GM21723 (cell line): ENCODE data around the gene VSIG10L2.

Source experiments
- ATAC-seq: cut with Tn5 transposase; IDR thresholded peaks from one replicate; pipeline ENCODE4 v1.9.1; 2021; ENCODE audit warnings: mild to moderate bottlenecking, moderate library complexity; ENCODE audit not compliant: unreplicated experiment

Gene VSIG10L2

DNA sequence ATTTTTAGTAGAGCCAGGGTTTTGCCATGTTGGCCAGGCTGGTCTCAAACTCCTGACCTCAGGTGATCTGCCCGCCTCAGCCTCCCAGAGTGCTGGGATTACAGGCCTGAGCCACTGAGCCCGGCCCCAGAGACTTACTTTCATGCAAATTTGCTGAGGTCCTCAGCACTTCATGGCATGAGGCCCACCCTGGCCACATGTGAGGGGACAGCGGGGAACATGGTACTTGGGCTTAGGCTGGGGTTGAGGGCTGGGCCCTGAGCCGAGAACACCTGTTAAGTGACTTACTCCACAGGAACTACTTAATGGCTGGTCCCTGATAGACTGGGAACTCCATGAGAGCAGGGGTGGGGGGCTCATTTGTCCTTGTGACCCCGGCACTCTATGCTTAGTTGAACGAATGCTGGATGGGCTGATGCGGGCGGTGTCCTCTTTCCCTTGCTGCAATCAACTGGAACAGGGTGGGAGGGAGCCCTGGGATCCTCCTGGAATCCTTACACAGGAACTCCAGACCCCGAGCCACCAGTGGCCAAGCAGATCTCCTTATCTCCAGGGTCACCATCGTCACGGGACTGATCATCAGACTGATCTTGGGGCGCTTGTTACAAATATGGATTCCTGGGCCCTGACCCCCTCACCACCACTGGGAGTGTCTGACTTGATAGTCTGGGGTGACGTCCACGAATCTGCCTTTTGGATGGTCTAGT lies 1.0 kb downstream of the VSIG10L2 start:
- ATAC-seq = no peak

DNA sequence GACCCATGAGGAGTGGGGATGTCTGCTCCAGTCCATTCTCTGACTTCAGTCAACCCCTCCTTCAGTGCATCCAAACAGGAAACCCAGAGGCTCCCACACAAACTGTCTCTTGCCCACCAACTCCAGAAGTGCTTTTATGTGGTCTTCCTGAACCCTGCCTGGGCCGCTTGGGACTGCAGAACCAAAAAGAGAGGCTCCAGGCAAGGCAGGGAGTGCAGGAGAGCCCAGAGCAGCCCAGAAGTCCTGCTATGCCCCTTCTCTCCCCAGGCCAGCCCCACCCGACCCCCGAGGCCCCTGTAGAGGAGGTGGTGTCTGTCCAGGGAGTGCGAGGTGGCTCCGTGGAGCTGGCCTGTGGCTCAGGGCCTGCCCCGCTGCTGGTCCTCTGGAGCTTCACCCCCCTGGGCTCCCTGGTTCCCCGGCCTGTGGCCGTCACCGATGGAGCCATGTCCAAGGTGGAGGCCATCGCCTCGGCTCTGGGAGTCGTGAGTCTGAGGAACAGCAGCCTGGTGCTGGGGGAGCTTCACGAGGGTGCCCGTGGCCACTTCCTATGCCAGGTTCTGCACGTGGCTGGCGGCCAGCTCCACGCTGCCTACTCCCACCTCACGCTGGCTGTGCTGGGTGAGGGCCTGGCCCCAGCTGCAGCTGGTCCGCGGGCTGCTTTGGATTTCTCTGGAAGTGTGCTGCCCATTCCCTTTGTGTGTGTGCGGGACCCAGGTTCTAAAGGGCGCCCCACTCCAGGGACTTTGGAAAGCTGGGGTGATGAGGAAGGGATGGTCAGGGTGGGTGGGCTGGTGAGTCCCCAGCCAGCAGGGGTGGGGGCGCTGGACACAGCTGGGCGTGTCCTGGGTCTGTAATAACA lies 1.8 kb downstream of the VSIG10L2 start:
- ATAC-seq = no peak

DNA sequence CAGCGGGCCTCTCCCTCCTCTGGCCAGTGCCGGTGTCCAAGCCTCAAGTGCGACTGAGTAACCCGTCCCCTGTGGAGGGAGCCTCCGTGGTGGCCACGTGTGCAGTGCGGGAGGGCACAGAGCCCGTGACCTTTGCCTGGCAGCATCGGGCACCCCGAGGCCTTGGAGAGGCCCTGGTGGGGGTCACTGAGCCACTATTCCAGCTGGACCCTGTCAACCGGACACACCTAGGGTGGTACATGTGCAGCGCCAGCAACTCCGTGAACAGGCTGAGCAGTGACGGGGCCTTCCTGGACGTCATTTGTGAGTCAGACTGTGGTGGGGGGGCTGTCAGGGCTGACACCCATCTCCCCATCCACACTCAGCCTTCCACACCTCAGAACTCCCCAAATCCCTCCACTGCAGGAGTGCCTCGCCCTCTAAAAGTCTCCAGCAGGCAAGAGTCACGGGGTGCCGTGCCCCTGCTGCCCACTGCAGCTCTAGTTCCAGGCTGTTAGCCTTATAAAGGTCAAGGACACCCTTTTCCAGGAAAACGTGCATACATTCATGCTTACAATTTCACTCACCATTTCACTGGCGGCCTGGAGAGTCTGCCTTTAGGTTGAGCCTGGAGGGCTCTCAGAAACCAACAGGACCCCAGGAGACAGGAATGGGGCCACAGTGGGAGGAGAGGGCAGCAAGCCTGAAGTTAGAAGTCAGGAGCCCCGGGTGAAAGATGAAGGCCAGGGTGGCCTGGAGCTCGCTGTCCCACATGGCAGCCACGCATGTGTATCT lies 2.6 kb downstream of the VSIG10L2 start:
- no peak for ATAC-seq

DNA sequence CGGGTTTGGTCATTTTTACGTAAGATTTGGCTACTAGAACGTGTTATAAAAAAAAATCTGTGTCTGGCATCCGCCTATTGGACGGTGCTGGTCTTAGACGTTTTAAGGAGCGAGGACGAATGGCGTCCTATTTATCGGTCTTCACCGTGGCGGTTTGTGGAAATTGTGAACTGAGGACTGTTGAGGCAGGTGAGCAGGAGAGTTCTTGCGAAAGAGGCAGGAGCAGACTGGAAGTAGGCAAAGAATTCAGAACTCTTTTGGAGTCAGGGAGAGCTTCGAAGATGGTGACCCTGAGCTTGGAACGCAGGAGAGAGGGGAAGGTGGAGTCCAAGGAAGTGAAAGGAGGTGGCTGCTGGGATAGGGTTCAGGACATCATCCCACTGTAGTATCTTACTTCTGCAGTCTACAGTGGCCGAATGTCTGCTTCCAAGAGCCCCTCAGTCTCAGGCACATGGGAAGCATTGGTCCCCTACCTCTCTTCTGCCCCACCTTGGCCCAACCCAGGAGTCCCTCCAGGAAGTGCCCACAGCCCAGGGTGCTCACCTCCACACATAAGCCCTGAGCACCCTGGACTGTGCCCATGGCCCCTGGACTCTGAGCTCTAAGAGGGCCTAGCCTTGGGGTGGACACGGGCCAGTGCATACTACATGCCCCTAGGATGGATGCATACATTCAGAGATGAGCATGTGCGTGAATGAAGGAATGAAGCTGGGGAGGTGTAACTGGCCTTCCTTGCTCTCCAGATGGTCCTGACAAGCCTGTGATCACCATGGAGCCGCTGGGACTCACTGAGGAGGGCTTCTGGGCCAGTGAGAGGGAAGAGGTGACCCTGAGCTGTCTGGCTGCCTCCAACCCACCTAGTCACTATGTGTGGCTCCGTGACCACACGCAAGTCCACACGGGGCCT lies 3.7 kb downstream of the VSIG10L2 start:
- ATAC-seq = no peak

DNA sequence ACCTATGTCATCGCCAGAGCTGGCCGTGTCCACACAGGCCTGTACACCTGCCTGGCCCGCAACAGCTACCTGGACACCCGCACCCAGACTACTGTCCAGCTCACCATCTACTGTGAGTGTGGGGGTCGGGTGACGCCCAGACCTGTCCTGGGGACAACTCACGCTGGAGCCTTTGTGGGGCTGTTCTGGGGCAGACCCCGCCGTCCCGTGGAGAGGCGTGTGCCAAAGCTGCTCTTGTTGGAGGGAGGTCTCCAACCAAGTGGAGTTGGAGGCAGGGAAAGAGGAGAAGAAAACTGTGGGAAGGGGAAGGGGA lies 4.3 kb downstream of the VSIG10L2 start:
- no peak for ATAC-seq

DNA sequence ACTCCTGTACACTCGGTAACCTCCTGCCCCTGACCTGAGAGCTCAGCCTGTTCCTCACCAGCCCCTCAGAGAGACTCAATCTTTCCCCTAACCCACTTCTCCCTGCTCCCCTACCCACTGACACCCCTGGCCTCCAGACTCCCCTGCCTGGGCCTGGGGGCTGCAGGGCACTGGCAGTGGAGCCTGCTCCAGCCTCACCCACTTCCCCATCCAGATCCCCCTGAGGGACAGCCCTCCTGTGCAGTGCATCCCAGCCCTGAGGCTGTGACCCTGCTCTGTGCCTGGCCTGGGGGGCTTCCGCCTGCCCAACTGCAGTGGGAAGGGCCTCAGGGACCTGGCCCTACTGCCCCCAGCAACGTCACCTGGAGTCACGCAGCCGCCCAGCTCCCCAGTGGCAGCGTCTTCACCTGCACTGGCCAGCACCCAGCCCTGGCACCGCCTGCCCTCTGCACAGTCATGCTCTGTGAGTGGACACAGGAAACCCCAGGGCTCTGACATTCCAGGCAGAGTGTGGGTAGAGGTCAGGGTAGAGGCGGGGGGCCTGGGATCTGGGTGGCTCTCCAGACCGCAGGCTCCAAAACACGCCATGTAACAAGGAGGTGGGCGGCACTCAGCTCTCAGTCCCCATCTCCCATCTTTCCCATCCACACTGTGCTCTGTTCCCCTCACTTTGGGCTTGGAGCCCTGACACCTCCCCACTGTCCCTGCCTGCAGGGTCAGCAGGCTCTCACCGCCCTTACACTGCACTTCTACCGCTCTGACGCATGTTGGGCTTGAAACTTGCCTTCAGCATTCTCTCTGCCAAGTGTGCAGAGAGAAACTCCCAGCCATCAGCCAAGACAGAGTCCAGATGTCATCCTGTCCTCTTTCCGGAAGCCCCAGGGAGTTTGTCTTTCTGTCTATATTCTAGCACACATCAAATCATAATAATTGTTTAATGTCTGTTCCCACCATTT lies 5.1 kb downstream of the VSIG10L2 start:
- no peak for ATAC-seq

DNA sequence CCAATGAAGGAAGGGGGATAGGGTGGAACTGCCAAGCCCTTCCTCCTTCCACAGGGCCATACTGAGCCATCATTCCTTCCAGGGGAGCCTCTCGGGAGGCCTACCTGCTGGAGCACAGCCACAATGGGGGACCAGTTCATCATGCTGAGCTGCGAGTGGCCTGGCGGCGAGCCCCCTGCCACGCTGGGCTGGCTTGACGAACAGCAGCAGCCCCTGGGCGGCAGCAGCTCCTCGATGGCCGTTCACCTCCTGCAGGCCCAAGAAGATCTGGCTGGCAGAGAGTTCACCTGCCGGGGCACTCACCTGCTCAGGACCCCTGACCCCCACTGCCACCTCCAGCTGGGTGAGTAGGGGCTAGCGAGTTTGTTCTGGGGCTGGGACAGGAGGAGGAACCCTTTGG lies 5.9 kb downstream of the VSIG10L2 start:
- ATAC-seq = no peak

DNA sequence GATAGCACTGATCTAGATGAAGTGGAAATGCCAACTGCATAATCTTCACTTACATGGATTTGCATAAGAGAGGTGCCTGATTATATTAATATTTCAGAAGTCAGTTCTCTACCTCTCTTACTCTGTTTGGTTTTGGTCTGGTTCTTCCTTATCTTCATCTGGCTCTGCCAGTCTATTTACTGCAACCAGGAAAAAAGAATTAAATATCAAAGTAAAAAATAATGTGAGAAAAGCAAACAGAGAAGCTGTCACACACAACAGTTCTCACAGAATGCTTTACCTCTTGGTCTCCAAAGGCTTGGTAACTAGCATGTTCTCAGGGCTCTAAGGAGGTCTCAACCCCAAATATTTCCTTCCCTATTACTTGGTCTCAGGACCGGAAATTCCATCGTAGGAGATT lies 6.7 kb downstream of the VSIG10L2 start:
- ATAC-seq = no peak

DNA sequence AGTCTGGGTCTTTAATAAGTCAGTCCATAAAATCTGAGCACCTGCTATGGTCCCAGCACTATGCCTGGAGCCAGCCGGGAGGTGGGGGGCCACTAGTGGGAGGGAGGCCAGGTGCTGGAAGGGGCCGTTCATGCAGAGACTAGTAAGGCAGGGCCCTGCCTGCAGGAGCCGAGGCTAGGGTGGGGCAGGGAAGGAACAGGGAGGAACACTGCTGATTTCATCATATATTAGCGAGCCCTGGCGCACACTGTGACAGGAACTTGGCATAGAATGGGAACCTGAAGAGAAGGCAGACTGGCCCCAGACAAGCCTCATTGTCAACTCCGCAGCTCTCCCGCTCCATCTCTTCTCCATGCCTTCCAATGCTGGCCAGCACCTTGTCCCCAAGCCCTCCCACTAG lies 7.1 kb downstream of the VSIG10L2 start:
- ATAC-seq = no peak

DNA sequence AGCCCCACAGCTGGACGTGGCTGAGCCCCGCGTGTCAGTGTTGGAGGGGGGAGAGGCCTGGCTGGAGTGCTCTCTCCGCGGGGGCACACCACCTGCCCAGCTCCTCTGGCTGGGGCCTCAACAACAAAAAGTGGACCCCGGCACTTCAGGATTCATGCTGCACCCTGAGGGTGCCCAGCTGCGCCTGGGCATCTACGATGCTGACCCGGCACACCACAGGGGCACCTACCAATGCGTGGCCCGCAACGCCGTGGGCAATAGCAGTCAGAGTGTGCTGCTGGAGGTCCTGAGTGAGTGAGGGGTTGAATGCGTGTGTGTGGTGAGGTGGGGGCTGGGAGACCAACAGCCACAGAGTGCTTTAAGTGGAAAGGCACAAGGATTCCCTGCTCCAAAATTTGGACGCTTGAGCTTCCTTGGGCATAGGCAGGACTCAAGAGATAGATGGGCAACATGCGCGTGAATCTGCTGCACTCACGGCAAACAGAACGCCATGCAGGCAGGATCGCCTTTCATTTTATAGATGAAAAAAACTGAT lies 7.6 kb downstream of the VSIG10L2 start:
- ATAC-seq = no peak

DNA sequence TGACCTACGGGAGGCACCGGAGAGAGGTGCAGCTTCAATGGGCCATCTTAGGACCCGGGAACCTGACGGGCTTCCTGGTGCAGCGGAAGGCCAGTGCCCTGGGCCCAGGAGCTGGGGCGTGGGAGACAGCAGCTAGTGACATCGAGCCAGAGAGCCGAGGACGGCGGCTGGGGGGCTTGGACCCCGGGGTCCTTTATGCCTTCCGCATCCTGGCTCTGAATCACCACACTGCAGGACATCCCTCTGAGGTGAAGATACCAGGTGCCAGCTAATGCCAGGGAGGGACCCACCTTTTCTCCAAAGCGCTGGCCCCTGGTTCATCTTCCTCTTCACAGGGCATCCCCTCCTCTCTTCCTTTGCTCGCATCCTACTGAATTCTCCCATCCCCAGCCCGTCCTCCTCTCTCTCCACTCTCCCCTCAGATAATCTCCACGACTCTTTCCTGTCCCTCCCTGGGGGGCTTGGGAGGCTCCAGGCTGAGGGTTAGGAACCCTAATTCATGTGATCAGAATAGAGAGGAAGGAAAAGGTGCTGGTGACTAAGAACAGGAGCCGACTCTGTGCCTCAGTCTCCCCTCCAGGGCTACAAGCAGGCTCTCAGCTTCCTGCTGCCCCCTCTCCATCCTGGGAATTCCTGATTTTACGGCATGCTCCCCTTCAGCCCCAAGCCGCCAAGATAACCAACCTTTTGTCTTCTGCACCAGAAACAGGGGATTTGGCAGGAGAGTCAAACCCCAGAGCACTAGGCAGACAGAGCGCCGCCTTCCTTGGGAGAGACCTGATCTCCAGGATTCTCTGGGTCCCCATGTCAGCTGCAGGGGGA lies 8.5 kb downstream of the VSIG10L2 start:
- ATAC-seq = no peak

DNA sequence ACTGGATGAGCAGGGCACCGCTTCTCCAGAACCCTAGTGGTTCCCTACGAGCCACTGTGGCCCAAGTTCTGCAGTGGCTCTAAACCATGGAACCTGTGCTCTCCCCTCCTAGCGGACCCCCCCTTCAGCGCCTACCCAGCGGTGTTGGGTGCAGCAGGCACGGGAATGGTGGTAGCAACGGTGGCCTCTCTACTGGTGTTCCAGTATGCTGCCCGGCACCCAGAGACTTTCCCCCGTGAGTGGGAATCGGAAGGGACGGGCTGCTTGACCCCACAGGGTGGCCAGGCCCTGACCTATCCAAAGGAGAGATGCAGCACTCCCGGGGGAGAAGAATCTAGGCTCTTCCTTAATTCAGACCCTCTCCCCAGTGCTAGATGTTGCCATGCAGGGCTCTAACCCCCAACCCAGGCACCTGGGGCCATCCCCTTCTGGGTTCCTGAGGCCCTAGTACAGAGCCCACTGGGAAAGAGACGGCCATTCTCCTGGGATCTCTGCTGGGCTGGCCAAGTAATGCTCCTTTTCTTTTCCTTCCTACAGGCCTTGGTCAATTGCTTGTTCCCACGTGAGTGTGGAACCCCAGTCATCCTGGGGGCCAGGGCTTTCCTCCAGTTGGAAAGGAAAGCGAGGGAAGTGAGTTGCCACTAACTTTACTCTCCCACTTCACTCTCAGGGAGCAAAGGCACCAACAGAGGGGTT lies 9.2 kb downstream of the VSIG10L2 start:
- no peak for ATAC-seq

DNA sequence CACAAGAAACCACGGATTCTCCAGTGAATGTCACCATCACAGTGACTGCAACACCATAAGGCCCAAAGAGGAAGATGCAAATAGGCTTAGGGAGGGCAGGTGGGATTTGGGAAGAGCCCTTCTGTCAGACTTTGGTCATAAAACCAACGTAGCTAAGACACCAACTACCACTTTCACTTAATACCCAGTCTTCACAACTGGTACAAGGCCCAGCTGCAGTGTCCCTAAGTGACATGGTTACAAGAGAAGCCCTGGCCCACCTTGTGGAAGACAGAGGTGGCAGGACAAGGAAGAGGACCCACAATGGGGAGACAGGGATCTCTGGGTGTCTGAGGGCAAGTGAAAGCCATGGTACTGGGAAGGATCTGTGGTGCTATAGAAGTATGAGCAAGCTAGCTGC lies 10.0 kb downstream of the VSIG10L2 start:
- ATAC-seq = no peak

DNA sequence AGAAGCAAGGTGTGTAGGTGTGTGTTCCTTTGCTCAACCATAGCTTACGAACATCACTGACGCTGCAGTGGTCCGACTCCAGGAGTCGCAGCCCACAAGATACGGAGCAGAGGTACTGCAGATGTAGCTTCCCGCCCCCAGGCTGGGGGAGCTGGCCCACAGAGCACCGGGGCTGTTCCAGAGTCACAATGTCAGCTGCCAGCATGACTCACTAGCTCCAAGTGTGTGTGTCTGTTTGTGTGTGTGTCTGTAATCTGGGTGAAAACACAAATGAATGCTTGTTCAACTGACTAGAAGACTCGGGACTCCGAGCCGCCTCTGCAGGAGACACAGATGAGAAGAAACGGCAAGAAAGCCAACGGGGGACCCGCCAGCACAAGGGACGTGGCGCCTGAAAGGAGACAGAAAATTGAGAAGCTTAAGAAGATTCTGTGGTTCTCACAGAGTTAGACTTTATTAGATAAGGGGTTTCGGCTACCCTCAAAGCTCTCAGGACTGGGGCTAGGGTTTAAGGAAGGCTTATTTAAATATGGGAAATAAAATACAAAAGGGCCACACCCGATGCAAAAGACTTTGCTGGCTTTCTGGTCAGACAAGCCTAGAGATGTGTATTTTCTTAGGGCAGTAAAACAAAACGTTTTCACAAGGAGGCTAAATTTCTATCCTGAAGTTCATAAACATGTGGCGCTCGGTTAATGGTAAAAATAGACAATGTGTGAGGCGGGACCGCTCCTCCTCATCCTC lies 10.7 kb downstream of the VSIG10L2 start:
- no peak for ATAC-seq

DNA sequence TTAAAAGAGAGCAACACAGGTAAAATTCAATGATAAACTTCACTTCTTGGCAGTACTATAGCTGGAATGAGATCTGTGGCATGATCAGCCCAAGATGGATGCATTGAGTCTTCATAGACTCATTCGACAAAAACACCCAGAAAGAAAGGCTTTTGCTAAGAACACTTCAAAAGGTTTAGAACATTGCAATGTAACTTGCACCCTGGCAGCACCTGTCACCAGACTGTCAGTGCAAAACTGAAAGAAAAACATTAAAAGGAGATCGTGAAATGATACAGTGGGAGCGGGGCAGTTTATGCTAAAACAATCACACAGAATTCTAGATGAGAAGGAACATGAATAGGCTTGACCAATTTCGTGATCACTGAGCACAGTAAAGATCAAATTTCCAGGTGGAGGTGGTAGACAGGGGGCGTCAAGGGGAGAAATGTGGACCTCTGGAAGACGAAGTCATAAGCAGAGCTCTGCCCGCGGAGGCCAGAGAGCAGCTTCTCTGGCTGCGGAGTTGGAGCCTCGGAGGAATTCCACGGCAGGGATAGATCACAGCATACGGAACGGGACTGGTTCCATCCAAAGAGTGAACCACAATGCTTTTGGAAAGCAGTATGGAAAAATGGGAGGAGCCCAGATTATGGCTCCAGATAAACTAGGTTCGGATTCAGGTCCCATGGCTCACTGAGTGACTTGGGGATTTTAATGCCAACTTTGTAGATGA lies 11.9 kb downstream of the VSIG10L2 start:
- no peak for ATAC-seq

DNA sequence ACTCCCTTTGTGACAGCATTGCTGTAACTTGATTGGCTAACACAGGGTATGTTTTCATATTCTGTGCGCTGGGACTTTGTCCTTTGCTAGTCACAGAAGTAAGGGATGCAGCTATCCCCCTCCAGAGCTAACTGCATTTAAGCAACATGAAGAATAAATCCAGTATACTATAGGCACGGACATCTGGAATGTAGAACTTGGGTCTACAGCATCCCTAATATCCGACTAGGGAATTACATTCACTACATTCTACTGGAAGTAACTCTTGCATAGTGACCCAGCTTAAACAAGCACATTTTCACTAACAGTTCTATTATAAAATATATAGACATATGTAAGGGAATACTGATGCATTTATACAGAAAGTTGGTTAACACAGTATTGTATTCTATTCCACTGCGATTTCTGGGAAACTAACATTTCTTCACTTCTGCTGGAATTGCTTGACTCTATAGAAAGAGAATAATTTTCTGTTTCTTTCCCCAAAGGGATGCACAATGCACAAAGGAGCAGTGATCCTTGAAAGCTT lies 13.1 kb downstream of the VSIG10L2 start:
- ATAC-seq = no peak
